Smooth muscle cell (in vitro differentiated cells): ENCODE results near the gene LRRC4C. TPM values are rescaled to one million over a fixed set of nuclear protein-coding genes. Genes with fewer than 3 reads are reported as not detected.

Source experiments
- polyA plus RNA-seq: library from polyadenylated mRNA; unstranded; fragments of >200 nt; fragmentation: Nextera tagmentation; extraction: Ambion mirVana; gene quantifications from 2 replicates; pipeline ENCODE4 v1.2.1, GENCODE V29; 2016
- small RNA-seq: library from RNA; depleted of rRNA; stranded (forward); fragments of <200 nt; gene quantifications from one replicate; pipeline ENCODE3, GENCODE V24; 2014
- total RNA-seq: library from RNA; depleted of rRNA; stranded (reverse); fragments of >200 nt; gene quantifications from 2 replicates; pipeline ENCODE4 v1.2.3, GENCODE V29; 2014

Gene LRRC4C
- total and polyA plus RNA-seq, 2 experiments from 2014 or later = 7.3 to 10.1 TPM

Small RNAs within 50 kb of the gene (small RNA-seq; reads per million reads assigned to genes)
- gene RF00019 (not detected), gene RNU6-365P (not detected)
